Measurements from ENCODE around the gene GPX3. TPM values are rescaled to one million over a fixed set of nuclear protein-coding genes. Genes with fewer than 3 reads are reported as not detected.

GPX3 gene
- total and polyA plus RNA-seq, 2 of the 13 experiments (the other 11 are each of a cell fraction or from before 2014, with no cell fraction given) = 33.8 to 1,892 TPM

DNA sequence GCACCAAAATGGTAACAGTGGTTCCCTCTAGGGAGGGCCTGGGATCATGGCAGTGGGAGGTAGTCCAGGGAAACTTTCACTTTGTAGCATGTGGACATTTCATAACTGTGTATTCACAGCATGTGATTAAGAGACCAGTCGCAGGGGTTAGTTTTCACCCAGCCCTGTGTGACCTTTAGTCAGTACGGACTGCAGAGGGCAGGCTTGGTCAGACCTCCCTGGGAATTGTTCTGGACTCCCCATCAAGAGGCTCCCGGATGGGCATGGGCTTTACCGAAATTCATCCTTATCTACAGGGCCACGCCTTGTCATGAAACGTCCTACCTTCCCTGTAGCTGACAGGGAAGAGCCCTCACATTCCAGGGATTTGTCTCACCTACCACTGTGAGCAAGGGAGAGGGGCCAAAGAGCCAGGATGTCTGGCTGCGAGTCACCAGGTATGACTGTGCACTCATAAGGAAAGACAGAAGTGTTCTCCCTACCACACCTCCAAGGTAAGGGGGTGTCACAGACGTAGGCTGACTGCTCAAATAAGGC is 19.9 kb downstream of the GPX3 start (continued):
- TF ChIP-seq HOXA3 (CRISPR knock-in tag; IDR thresholded peaks at IDR 0.05) (0 out of 2 replicates have a peak, but pooled peaks have one; percentile 22), SATB2 (CRISPR knock-in tag; IDR thresholded peaks at IDR 0.05) (no peak), ZNF468 (CRISPR knock-in tag; IDR thresholded peaks at IDR 0.05) (no peak), EEA1 (CRISPR knock-in tag; IDR thresholded peaks at IDR 0.05; ENCODE audit: borderline replicate concordance) (no peak), PRPF4 (IDR thresholded peaks at IDR 0.05; ENCODE audit: low read depth, low read length, poor library complexity, severe bottlenecking) (no peak), ZNF678 (CRISPR knock-in tag; IDR thresholded peaks at IDR 0.05) (no peak), NFRKB (IDR thresholded peaks at IDR 0.05) (no peak), GTF3A (CRISPR knock-in tag; conservative IDR thresholded peaks at IDR 0.05) (no peak), ATF1 (CRISPR knock-in tag; IDR thresholded peaks at IDR 0.05) (no peak), ZNF619 (CRISPR knock-in tag; IDR thresholded peaks at IDR 0.05) (no peak), SALL1 (CRISPR knock-in tag; IDR thresholded peaks at IDR 0.05) (peak; percentile 53; the same call in 1 of the 2 replicates), ZNF205 (CRISPR knock-in tag; IDR thresholded peaks at IDR 0.05) (no peak), ZNF598 (CRISPR knock-in tag; IDR thresholded peaks at IDR 0.05; ENCODE audit: borderline replicate concordance) (no peak), ZNF430 (CRISPR knock-in tag; IDR thresholded peaks at IDR 0.05) (peak; percentile 7; the same call in 1 of the 2 replicates), ZNF143 (CRISPR knock-in tag; IDR thresholded peaks at IDR 0.05) (no peak), MAF1 (CRISPR knock-in tag; IDR thresholded peaks at IDR 0.05; ENCODE audit: borderline replicate concordance) (no peak), HNRNPL (IDR thresholded peaks at IDR 0.05; ENCODE audit: low read depth, low read length) (no peak), HNRNPK (IDR thresholded peaks at IDR 0.05; ENCODE audit: low read depth, low read length, poor library complexity, severe bottlenecking) (no peak), SYNCRIP (IDR thresholded peaks at IDR 0.05; ENCODE audit: insufficient read depth, low read depth, low read length) (no peak), RFX5 (IDR thresholded peaks at IDR 0.05; ENCODE audit: low read depth, low read length) (no peak), ZNF124 (CRISPR knock-in tag; IDR thresholded peaks at IDR 0.05) (no peak)
- TF ChIP-seq, protein P1, sequence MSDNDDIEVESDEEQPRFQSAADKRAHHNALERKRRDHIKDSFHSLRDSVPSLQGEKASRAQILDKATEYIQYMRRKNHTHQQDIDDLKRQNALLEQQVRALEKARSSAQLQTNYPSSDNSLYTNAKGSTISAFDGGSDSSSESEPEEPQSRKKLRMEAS (IDR thresholded peaks at IDR 0.05) = peak; percentile 66; the same call in 1 of the 2 replicates
- TF ChIP-seq, protein P2, sequence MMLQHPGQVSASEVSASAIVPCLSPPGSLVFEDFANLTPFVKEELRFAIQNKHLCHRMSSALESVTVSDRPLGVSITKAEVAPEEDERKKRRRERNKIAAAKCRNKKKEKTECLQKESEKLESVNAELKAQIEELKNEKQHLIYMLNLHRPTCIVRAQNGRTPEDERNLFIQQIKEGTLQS (CRISPR knock-in tag; IDR thresholded peaks at IDR 0.05) = no peak
- TF ChIP-seq, protein P3, sequence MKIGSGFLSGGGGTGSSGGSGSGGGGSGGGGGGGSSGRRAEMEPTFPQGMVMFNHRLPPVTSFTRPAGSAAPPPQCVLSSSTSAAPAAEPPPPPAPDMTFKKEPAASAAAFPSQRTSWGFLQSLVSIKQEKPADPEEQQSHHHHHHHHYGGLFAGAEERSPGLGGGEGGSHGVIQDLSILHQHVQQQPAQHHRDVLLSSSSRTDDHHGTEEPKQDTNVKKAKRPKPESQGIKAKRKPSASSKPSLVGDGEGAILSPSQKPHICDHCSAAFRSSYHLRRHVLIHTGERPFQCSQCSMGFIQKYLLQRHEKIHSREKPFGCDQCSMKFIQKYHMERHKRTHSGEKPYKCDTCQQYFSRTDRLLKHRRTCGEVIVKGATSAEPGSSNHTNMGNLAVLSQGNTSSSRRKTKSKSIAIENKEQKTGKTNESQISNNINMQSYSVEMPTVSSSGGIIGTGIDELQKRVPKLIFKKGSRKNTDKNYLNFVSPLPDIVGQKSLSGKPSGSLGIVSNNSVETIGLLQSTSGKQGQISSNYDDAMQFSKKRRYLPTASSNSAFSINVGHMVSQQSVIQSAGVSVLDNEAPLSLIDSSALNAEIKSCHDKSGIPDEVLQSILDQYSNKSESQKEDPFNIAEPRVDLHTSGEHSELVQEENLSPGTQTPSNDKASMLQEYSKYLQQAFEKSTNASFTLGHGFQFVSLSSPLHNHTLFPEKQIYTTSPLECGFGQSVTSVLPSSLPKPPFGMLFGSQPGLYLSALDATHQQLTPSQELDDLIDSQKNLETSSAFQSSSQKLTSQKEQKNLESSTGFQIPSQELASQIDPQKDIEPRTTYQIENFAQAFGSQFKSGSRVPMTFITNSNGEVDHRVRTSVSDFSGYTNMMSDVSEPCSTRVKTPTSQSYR (CRISPR knock-in tag; IDR thresholded peaks at IDR 0.05; ENCODE audit: borderline replicate concordance) = no peak
- TF ChIP-seq, protein P4, sequence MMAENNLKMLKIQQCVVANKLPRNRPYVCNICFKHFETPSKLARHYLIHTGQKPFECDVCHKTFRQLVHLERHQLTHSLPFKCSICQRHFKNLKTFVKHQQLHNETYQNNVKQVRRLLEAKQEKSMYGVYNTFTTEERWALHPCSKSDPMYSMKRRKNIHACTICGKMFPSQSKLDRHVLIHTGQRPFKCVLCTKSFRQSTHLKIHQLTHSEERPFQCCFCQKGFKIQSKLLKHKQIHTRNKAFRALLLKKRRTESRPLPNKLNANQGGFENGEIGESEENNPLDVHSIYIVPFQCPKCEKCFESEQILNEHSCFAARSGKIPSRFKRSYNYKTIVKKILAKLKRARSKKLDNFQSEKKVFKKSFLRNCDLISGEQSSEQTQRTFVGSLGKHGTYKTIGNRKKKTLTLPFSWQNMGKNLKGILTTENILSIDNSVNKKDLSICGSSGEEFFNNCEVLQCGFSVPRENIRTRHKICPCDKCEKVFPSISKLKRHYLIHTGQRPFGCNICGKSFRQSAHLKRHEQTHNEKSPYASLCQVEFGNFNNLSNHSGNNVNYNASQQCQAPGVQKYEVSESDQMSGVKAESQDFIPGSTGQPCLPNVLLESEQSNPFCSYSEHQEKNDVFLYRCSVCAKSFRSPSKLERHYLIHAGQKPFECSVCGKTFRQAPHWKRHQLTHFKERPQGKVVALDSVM (CRISPR knock-in tag; IDR thresholded peaks at IDR 0.05) = no peak
- TF ChIP-seq, protein P5, sequence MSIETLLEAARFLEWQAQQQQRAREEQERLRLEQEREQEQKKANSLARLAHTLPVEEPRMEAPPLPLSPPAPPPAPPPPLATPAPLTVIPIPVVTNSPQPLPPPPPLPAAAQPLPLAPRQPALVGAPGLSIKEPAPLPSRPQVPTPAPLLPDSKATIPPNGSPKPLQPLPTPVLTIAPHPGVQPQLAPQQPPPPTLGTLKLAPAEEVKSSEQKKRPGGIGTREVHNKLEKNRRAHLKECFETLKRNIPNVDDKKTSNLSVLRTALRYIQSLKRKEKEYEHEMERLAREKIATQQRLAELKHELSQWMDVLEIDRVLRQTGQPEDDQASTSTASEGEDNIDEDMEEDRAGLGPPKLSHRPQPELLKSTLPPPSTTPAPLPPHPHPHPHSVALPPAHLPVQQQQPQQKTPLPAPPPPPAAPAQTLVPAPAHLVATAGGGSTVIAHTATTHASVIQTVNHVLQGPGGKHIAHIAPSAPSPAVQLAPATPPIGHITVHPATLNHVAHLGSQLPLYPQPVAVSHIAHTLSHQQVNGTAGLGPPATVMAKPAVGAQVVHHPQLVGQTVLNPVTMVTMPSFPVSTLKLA (IDR thresholded peaks at IDR 0.05) = peak; percentile 76
